Measurements from ENCODE around the gene ABCC8. TPM values are rescaled to one million over a fixed set of nuclear protein-coding genes. Genes with fewer than 3 reads are reported as not detected.

The ABCC8 gene
- total and polyA plus RNA-seq, 2 donors (not counting 3 experiments of a cell fraction or from before 2014, with no cell fraction given) = not detected

DNA sequence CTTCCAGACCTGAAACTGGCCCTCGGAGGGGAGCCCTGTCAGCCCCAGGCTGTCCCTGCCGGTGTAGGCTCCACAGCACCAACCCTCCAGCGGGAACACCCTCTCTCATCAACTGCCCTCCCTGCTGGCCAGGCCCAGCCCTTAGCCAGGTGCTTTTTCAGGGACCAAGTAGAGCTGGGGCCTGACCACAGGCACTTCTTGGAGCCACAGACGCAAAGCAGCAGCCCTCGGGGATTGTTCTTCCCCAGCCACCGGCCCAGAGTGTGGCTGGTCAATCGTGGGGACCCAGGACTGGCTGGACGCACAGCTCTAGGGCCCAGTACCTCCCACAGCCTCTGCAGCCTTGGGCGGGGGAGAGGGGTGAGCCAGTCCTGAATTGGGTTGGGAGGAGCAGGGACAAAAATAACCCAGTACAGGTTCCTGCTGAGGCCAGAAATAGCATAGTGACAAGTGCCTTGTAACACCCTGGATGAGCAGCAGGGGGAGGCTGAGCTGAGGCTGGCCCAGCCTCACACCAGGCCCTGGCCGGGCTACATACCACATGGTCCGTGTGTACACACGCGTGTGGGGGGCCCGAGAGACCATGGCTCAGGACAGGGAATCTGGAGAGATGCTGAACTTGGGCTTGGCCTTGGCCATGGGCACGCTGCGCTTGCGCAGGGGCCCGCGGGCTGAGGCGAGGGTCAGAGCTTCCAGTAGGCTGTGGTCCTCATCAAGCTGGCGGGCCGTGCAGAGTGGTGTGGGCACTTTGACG lies 90.1 kb downstream of the ABCC8 start:
- no peaks in the 10 kb centered on the region for H3K4me1 ChIP-seq (ENCODE audit: control insufficient read depth, extremely low read depth, insufficient read depth, low read length)
- H3K9ac ChIP-seq (replicated peaks; ENCODE audit: extremely low read depth, insufficient read depth, low read length) = no peak overlapping the region
- peaks cover 8 to 13% of the 10 kb centered on the region in 2 experiments for H3K27me3 ChIP-seq (ENCODE audit: control insufficient read depth in 2 of 2, insufficient read depth in 2 of 2, low read length in 2 of 2)
- no peaks in the 10 kb centered on the region for H3K79me2 ChIP-seq (ENCODE audit: control insufficient read depth, insufficient read depth, low read length)
- H3K4me3 ChIP-seq (replicated peaks in 1 of 3; ENCODE audit: insufficient read depth in 1 of 3, low read depth in 1 of 3, low read length in 3 of 3) = no peak overlapping the region
- BruUV-seq (replicated peaks) = no TSS peak
- no peaks in the 10 kb centered on the region for H3K9me3 ChIP-seq (replicated peaks; ENCODE audit: control insufficient read depth, insufficient read depth, low read length)
- intact Hi-C loops (cut with micrococcal nuclease) (loop anchor here (10.0 kb wide), 1 partner anchor 602 kb away; no protein-coding TSS in a partner anchor), dilution Hi-C loops (cut with MboI; ENCODE audit: extremely low pct_ligation_motif_present, low sequenced_read_pairs) (no loop called here)
- no peaks in the 10 kb centered on the region for H3K9me1 ChIP-seq (replicated peaks; ENCODE audit: control insufficient read depth, extremely low read depth, insufficient read depth, low read length)
- no peak overlapping the region for H3K4me2 ChIP-seq (ENCODE audit: insufficient read depth, low read length)
- ChIA-PET POLR2A (no interaction called here), CTCF (interaction anchor here (0.6 to 5.9 kb wide), 12 partner anchors 9 to 157 kb away, joined by 3 to 128 read pairs (median 4); no protein-coding TSS in a partner anchor)
- DNase-seq (ENCODE audit: low read depth, low spot score) (peak; percentile 31), FAIRE-seq (peak; percentile 70)
- no peaks in the 10 kb centered on the region for H4K20me1 ChIP-seq (replicated peaks; ENCODE audit: control insufficient read depth, extremely low read depth, insufficient read depth, low read length)
- TF ChIP-seq, protein P1, sequence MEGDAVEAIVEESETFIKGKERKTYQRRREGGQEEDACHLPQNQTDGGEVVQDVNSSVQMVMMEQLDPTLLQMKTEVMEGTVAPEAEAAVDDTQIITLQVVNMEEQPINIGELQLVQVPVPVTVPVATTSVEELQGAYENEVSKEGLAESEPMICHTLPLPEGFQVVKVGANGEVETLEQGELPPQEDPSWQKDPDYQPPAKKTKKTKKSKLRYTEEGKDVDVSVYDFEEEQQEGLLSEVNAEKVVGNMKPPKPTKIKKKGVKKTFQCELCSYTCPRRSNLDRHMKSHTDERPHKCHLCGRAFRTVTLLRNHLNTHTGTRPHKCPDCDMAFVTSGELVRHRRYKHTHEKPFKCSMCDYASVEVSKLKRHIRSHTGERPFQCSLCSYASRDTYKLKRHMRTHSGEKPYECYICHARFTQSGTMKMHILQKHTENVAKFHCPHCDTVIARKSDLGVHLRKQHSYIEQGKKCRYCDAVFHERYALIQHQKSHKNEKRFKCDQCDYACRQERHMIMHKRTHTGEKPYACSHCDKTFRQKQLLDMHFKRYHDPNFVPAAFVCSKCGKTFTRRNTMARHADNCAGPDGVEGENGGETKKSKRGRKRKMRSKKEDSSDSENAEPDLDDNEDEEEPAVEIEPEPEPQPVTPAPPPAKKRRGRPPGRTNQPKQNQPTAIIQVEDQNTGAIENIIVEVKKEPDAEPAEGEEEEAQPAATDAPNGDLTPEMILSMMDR (IDR thresholded peaks at IDR 0.05; ENCODE audit: extremely low read depth in 1 of 2, insufficient read depth in 1 of 2, low read depth in 1 of 2, low read length in 2 of 2) = peak; percentile 46 to 70
- TF ChIP-seq FOS (IDR thresholded peaks at IDR 0.05; ENCODE audit: borderline replicate concordance, insufficient read depth, low read length) (no peak), MYC (IDR thresholded peaks at IDR 0.05; ENCODE audit: low read depth, low read length) (no peak), EZH2 (IDR thresholded peaks at IDR 0.05; ENCODE audit: borderline replicate concordance, low read depth, low read length, severe bottlenecking) (no peak), POLR2AphosphoS5 (IDR thresholded peaks at IDR 0.05; ENCODE audit: insufficient read depth, low read depth, low read length) (no peak), POLR2A (IDR thresholded peaks at IDR 0.05; ENCODE audit: low read depth, low read length) (no peak)
- TF ChIP-seq, protein P2, sequence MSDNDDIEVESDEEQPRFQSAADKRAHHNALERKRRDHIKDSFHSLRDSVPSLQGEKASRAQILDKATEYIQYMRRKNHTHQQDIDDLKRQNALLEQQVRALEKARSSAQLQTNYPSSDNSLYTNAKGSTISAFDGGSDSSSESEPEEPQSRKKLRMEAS (IDR thresholded peaks at IDR 0.05; ENCODE audit: insufficient read depth, insufficient read length) = no peak
- H3K27ac ChIP-seq (ENCODE audit: insufficient read depth, low read depth, low read length) = no peak overlapping the region
- no peak overlapping the region for H2AFZ ChIP-seq (ENCODE audit: low read depth, low read length)
- H3K36me3 ChIP-seq (ENCODE audit: control insufficient read depth in 2 of 2, extremely low read depth in 1 of 2, insufficient read depth in 2 of 2, low read length in 2 of 2) = no peaks in the 10 kb centered on the region

All from endothelial cell of umbilical vein (primary cell).